ENCODE results near the gene TRIM33. TPM values are rescaled to one million over a fixed set of nuclear protein-coding genes. Genes with fewer than 3 reads are reported as not detected.
A peak's percentile ranks its signal among the peaks of the same experiment; 100 is the strongest.

TRIM33 gene
- total and polyA plus RNA-seq, 2 of the 13 experiments (the other 11 are each of a cell fraction or from before 2014, with no cell fraction given): 35.5 to 42.2 TPM

- BruUV-seq (replicated peaks): no TSS peak
- H3K27ac ChIP-seq (ENCODE audit: extremely low read length, insufficient read depth, low read length): no peak overlapping the region
- DNase-seq (ENCODE audit: low spot score) (no peak), ATAC-seq (peak; percentile 60), FAIRE-seq (no peak)
- no peaks in the 10 kb centered on the region for H3K27me3 ChIP-seq (ENCODE audit: control insufficient read depth in 1 of 2, insufficient read depth in 2 of 2, low read length in 2 of 2)
- H3K4me2 ChIP-seq (ENCODE audit: low read depth, low read length): no peak overlapping the region
- in situ Hi-C loops (cut with HindIII; ENCODE audit: extremely low pct_ligation_motif_present, low pct_unique_long_range_greater_than_20kb): no loop called here
- ChIA-PET POLR2A (interaction anchor here (0.9 kb wide), 1 partner anchor 49 kb away, joined by 3 read pairs; no protein-coding TSS in a partner anchor), CTCF (ENCODE audit: low intra/inter-chr PET ratio, low total read pairs) (no interaction called here)
- intact Hi-C loops (cut with micrococcal nuclease; ENCODE audit: unreplicated experiment): no loop called here
- H4K20me1 ChIP-seq (ENCODE audit: insufficient read depth, low read length): no peaks in the 10 kb centered on the region
- H3K36me3 ChIP-seq (replicated peaks in 1 of 2; ENCODE audit: control insufficient read depth in 1 of 2, insufficient read depth in 2 of 2, low read length in 2 of 2): no peaks in the 10 kb centered on the region
- H3K9ac ChIP-seq (ENCODE audit: insufficient read depth, low read depth, low read length): no peak overlapping the region
- WGBS (ENCODE audit: low lambda C conversion rate): 39% methylated on average over 3 of the region's 3 CpGs
- H3K4me3 ChIP-seq (replicated peaks in 1 of 3; ENCODE audit: insufficient read depth in 1 of 3, low read depth in 2 of 3, low read length in 3 of 3): no peak overlapping the region
- H3K79me2 ChIP-seq (ENCODE audit: insufficient read depth, low read length): no peaks in the 10 kb centered on the region
- no peak for TF ChIP-seq ZNF335 (CRISPR knock-in tag; IDR thresholded peaks at IDR 0.05)
- TF ChIP-seq ZC3H4 (CRISPR knock-in tag; IDR thresholded peaks at IDR 0.05; ENCODE audit: borderline replicate concordance): no peak
- no peak for TF ChIP-seq ZNF780A (CRISPR knock-in tag; IDR thresholded peaks at IDR 0.05)
- peak; percentile 79 for TF ChIP-seq RBM22 (optimal IDR thresholded peaks at IDR 0.05; ENCODE audit: low read length)
- TF ChIP-seq CHD2 (IDR thresholded peaks at IDR 0.05; ENCODE audit: low read depth, low read length): no peak
- no peak for TF ChIP-seq ZFAT (CRISPR knock-in tag; conservative IDR thresholded peaks at IDR 0.05)
- no peak for TF ChIP-seq CC2D1A (CRISPR knock-in tag; IDR thresholded peaks at IDR 0.05)
- TF ChIP-seq SSRP1 (CRISPR knock-in tag; IDR thresholded peaks at IDR 0.05): no peak
- H2AFZ ChIP-seq (ENCODE audit: low read length): no peak overlapping the region
- no peaks in the 10 kb centered on the region for H3K9me3 ChIP-seq (ENCODE audit: low read length)
- no peaks in the 10 kb centered on the region for H3K4me1 ChIP-seq (ENCODE audit: insufficient read depth, low read length)
These were observed 124.6 kb downstream of the TRIM33 start for GRCh38 chr1:114386129-114387009.

GRCh38 chr1:114384922-114385321 is 126.1 kb downstream of the TRIM33 start:
- no peaks in the 10 kb centered on the region for H4K20me1 ChIP-seq (ENCODE audit: insufficient read depth, low read length)
- no peaks in the 10 kb centered on the region for H3K9me3 ChIP-seq (ENCODE audit: low read length)
- no peak overlapping the region for H3K27ac ChIP-seq (ENCODE audit: extremely low read length, insufficient read depth, low read length)
- no peaks in the 10 kb centered on the region for H3K36me3 ChIP-seq (replicated peaks in 1 of 2; ENCODE audit: control insufficient read depth in 1 of 2, insufficient read depth in 2 of 2, low read length in 2 of 2)
- no peak overlapping the region for H3K9ac ChIP-seq (ENCODE audit: insufficient read depth, low read depth, low read length)
- intact Hi-C loops (cut with micrococcal nuclease; ENCODE audit: unreplicated experiment): no loop called here
- no peaks in the 10 kb centered on the region for H3K79me2 ChIP-seq (ENCODE audit: insufficient read depth, low read length)
- ATAC-seq (no peak), DNase-seq (ENCODE audit: low spot score) (no peak), FAIRE-seq (no peak)
- no peak overlapping the region for H3K4me3 ChIP-seq (replicated peaks in 1 of 3; ENCODE audit: insufficient read depth in 1 of 3, low read depth in 2 of 3, low read length in 3 of 3)
- POLR2A ChIA-PET: no interaction called here
- H3K4me1 ChIP-seq (ENCODE audit: insufficient read depth, low read length): no peaks in the 10 kb centered on the region
- no peak overlapping the region for H2AFZ ChIP-seq (ENCODE audit: low read length)
- H3K4me2 ChIP-seq (ENCODE audit: low read depth, low read length): no peak overlapping the region
- CTCF ChIA-PET (ENCODE audit: low intra/inter-chr PET ratio, low total read pairs): no interaction called here
- H3K27me3 ChIP-seq (ENCODE audit: control insufficient read depth in 1 of 2, insufficient read depth in 2 of 2, low read length in 2 of 2): no peaks in the 10 kb centered on the region
- BruUV-seq (replicated peaks): no TSS peak
- in situ Hi-C loops (cut with HindIII; ENCODE audit: extremely low pct_ligation_motif_present, low pct_unique_long_range_greater_than_20kb): no loop called here
- WGBS (ENCODE audit: low lambda C conversion rate): 85% methylated on average over 1 of the region's 1 CpG
- TF ChIP-seq ZNF629 (CRISPR knock-in tag; conservative IDR thresholded peaks at IDR 0.05) (no peak), EHMT2 (IDR thresholded peaks at IDR 0.05; ENCODE audit: borderline replicate concordance, low read depth, low read length) (no peak), BRCA1 (CRISPR knock-in tag; IDR thresholded peaks at IDR 0.05) (no peak), YEATS2 (CRISPR knock-in tag; IDR thresholded peaks at IDR 0.05; ENCODE audit: borderline replicate concordance) (no peak), CEBPG (CRISPR knock-in tag; IDR thresholded peaks at IDR 0.05) (no peak), TEF (CRISPR knock-in tag; IDR thresholded peaks at IDR 0.05) (no peak), SRSF1 (optimal IDR thresholded peaks at IDR 0.05; ENCODE audit: low read depth, low read length) (no peak), GZF1 (CRISPR knock-in tag; IDR thresholded peaks at IDR 0.05) (no peak), ZBTB25 (CRISPR knock-in tag; IDR thresholded peaks at IDR 0.05) (no peak), ZNF776 (CRISPR knock-in tag; IDR thresholded peaks at IDR 0.05) (no peak), RBM39 (IDR thresholded peaks at IDR 0.05; ENCODE audit: low read depth, low read length, poor library complexity, severe bottlenecking) (no peak)
